Femur (tissue), 1 donor: Measurements from ENCODE around the gene RHOH.

Source experiments
- DNase-seq: peaks from one replicate; pipeline ENCODE4 v3.0.0-alpha.2; 2017

RHOH gene

DNA sequence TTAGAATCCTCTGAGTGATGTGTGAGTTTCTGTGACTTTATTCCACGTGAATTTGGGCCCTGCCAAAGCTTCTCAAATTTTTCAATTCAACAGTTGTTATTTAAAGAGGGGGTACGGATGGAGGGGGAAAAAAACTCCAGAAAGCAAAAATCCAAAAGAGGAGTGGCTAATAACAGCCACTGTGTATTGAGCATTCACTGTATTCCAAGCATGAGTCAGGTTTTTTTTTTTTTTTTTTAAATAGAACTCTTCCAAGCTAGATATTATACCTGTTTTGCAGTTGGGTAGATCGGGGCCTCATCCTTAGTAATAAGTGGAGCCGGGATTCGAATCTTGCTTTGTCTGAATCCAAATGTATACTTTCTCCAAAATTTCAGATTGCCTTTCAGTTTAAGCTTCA lies 6.4 kb upstream of the RHOH start:
- no peak for DNase-seq

DNA sequence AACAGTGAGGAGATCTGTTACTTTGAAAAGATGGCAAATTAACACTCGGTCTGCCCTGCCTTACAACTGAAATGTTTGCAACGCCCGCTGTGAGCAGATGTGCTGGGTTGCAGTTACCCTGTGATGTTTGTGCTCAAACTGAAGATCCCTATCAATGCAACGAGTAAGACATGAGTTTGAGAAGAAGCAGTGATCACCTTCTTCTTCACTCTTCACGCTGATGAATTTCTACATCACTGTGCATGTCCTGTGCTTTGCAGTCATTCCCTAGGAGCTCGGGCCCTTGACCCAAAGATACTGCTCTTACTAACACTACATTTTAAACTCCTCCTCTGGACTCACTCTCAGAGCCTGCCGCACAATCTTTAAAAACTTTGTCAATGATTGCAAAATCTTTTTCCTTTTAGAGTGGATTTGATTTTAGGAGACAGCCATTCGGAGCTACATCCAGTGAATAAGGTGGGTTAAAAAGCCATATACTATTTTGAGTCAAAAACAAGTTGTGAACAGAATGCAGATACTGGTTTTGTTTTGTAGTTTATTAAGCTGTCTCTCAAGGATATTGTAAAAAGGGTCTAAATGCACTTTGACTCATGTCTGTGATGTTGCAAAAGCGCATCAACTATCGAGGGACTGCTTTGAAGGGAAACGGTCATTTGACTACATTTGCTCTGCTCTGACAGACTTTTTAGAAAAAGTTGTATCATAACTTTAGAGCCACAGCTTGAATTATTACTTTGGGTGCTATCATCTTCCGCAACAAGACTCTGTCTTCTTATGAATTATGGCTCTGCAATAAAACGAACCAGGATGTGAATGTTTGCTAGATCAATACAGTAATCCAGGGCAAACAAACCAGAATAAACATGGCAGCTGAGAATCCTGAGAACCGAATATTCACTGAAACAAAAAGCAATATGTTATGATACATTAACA lies 5.7 kb upstream of the RHOH start:
- no peak for DNase-seq

DNA sequence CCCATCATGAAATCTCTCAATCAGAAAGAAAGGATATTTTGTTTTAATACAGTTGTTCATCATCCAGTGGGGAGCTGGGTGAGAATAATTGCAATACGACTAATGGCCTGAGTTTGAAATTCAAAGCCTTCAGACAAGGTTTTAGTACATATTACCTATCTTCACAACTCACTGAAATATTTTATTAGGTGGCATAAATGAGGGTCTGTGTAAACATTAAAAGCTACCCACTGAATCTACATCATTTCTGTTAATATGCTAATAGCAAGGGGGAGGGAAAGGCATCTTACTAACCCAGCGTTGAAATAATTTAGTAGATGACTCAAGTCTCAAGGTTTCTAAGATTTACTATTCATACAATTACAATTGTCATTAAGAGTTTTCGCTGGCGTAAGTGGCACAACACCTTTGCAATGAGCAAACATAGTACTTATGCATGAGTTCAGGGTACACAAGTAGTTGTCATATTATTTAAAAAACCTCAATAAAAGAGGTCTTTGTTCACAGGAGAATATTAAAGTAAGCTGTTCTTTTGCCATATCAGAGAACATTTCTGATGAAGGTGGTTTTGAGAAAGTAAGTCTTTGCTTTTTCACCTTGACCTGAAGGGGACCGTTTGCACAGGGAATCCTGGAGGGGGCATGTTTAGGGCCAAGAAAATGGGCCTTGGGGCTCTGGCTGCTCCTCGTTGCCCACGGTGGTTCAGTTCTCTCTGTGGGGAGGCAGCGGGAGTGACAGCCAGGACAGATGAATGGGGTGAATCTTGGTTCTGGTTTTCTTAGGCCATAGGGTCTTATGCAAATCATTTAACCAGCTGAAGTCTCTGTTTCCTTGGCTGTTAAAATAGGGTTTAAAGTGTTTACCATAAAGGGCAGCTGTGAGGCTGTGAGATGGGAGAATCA lies 4.5 kb upstream of the RHOH start:
- DNase-seq = no peak

DNA sequence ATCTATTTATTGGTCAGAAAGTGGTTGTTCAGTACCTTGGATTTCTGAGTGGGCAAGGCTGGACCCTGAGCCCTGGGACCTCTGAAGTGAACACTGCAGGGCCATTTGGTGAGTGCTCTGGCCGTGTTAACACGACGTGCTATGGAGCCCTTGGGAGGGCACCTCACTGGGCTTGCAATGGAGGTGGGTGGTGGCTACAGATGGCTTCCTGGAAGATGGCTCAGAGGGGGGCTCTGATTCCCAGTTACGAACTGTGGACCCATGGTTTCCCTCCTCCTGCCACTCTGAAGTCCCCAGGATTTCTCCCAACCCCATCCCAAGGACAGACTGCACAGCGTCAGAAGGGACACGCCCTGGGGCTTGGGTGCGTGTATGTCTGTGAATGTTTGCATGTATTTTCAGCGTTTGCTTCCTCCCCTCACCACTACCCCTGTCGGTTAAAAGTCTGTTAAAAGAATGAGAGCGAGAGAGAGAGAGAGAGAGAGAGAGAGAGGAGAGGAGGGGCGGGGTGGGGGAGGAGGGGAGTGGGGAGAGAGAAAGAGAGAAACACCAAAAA lies 3.7 kb upstream of the RHOH start:
- DNase-seq = no peak

DNA sequence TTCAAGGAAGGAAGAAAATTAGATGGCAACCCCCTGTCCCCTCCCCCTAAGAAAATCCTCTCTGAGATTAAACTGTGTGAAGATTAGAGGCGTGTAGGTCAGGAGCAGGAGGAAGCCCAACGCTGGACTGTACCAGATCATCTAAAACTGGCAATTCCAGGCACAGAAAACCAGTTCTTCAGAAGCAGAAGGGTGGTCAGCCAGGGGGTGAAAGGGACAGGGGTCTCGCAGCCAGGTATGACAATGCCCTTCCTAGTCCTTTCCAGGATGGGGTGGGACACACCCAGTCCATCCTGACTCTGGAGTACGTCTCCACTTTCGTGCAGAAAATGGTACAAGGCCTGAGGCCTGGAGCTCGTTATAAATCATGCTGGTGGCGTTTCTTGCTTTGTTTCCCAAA lies 3.3 kb upstream of the RHOH start:
- no peak for DNase-seq

DNA sequence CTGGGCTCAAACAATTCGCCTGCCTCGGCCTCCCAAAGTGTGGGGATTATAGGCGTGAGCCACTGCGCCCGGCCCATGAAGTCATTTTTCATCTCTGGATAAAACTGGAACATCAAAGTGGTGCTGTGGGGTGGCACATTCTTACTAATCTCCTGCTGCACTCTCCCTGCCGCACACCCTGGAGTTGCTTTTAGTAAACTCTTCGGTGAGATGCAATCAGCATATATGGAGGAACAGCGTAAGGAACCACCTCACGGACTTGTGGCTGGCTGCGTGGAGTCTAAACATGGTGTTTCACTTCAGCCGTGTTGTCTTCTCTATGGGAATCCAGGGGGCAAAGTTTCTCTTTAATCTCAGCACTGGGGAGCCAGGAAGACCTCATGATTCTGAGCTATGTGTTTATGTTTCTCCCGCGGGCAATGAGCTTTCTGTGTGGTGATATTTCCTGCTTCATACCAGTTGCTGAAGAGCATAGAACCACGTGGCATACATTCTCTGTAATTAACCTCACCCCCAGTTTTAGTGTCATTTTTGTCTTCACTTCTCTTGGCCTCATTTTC lies 2.1 kb upstream of the RHOH start:
- no peak for DNase-seq

DNA sequence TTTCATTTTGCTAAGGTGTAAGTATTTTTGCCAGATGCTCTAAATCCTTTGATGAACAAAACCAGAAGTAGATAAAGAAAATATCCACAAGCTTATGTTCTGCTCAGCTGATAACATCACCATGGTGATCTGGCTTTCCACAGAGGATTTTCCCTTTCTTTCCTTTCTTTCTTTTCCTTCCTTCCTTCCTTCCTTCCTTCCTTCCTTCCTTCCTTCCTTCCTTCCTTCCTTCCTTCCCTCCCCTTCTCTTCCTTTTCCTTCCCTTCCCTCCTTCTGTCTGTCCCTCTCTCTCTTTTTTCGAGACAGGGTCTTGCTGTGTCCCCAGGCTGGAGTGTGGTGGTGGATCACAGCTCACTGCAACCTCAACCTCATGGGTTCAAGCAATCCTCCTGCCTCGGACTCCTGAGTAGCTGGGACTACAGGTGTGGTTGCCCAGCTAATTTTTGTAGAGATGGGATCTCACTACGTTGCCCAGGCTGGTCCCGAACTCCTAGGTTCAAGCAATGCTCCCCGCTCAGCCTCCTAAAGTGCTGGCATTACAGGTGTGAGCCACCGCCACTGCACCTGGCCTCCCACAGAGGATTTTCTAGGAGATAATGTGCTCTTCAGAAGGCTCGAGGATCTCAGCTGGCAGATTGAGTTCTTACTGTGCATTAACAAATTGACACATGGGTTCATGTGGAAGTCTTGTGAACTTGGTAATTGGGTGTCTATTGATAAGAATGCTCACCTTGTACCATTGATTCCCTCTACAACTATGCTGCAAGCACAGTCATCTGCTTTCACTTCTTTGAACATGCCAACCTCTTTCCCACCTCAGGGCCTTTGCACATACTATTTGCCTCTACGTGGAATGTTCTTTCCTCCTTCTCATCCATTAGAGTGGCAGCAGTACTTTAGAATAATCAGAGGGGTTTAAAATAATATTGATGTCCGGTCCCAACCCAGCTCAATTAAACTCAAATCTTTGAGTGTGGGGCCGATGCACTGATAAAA lies 1.4 kb upstream of the RHOH start:
- no peak for DNase-seq

DNA sequence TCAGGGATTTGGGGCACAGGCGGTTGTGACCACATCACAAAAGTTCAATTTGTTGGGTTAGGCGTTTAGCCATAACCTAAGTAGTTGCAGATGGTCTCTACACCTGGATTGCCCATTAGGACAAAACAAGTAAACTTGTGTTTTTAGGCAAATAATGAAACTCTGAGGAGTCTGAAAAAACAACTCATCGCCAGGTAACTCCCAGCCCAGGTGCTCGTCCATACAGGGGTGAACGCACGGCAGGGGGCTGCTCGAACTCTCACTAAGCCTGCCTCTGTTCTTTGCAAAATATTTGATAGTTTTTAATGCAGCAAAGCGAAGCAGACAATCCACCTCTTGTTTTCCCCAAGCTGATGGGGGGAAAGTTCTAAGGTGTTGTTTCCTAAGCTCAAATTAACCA lies 559 bp upstream of the RHOH start:
- DNase-seq = no peak

DNA sequence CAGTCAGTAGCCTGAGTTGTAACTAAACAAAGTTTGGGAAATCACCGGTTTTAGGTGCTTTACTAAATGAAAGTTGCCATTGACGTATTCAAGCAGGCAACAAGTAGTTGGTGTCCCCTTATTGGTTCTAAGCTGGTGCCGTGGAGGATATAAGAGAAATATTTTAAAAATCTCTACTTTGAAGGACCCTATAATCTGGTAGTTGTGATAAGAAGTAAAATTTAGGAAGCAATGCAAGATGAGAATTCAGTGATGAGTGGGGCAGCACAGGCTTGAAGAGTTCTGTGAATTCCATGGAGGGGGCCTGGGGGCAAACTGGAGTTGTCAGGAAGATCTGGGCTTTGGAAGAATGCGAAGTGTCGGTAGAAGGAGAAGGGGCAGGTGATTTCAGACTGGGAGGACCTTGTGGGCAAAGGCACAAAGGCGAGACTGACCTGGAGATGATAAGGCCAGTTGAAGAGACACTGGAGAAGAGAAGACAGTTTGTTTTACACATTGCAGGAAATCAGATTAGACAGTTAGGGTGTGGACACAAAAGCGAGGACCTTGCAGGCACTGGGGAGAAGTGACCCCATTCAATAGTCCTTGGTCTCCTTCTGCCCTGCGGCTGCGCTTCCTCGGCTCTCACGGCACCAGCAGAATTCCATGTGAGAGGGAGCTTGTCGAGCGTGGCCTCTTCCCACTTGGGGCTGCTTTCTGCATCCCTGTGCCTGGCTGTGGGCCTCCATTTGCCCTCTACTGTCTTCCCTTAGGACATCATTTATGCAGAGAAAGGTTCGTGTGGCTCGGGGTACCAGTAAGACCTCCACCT lies 1.3 kb downstream of the RHOH start:
- DNase-seq = no peak

DNA sequence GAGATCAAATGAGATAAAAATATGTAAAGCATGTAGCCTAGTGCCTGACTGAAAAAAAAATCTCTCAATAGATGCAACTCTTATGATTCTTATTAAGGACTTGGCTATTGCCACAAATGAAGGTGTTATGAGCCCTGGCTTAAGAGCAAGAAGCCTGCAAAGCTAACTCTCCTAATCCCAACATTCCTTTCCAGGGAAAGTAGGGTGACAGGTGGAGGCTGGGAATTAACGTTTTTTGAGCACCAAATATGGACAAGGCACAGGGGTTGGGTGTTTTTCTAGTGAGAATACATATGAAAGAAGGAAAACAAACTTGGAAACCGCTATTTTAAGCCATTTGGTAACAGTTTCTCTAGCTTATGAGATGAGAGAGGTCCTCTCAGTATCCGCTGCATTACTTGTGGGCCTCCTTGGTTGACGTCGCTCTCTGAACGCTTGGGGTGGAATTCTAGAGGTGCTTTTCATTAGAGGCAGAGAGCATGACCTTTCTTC lies 2.4 kb downstream of the RHOH start:
- no peak for DNase-seq

DNA sequence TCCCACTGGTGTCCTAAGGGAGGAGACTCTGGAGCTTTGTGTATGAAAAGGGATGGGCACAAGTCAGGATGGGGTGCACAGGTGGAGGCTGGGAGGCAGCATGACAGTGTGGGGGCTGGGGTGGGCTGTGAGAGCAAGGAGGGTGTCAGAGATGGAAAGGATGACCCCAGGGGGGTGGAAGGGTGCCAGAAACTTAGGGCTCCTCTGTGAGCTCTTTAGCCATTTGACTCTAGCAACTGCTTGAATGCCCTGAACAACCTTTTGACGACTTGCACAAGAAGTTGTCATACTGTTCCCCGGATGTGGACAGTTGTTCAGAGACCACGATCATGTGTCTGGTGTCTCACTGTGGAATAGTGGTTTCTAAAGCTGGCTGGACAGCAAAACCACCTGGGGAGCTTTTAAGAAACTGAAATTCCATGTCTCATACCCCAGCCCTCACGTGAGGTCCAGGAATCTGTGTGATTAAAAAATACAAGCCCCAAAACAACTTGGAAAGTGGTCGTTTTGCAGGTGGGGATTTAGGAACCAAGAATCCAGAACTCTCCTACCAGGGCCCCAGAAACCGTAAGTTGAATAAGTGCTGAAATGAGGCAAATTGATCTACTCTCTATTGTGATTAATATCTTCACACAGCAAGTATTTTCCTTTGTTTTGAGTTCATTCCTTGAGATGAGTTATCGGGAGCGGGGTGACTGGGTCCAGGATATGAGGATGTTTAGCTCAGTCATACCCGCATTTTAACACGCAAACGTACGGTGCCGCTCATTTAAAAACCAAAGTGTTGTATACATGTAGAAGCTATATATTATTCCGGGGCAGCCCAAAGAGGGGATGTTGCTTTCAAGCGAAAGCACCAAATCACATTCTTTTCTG lies 3.4 kb downstream of the RHOH start:
- peak; percentile 36 for DNase-seq

DNA sequence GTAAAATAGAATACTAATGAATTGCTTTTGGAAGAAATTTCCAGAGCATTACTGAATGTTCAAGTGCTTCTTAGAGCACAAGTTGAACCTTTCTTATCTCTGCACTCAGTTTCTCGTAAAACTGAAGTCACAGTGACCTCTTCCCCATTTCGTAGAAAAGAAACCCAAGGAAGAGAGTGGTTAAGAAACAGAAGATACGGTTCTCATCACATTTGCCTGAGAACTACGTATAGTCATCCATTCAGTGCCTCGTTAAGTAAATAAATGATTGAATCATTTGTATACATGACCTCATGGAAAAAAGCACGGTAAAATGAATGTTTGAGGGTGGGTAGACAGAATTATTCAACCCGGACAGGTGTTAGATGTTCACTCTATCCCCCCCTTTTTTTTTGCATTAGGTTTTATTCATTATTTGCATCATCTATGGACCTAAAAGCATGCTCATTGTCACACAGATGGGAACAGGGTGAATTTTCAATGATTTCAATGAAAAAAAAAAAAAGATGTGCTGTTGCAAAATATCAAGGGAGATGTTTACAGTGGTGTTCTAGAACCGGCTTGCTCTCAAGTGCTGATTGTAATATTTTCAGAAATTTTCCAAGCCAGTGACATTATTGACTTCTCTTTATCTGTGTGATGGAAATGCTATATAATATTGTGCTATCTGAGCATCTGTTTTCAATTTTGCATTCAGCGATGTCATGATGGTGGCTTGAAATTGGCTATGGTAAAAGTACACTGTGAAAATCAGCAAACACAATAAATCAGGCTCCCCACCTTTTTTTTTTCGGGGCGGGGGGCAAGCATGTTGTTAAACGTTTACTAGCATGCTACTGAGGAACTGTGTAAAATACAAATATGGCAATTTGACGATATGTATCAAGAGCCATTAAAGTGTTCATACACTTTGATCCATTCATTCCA lies 4.3 kb downstream of the RHOH start:
- DNase-seq = no peak

DNA sequence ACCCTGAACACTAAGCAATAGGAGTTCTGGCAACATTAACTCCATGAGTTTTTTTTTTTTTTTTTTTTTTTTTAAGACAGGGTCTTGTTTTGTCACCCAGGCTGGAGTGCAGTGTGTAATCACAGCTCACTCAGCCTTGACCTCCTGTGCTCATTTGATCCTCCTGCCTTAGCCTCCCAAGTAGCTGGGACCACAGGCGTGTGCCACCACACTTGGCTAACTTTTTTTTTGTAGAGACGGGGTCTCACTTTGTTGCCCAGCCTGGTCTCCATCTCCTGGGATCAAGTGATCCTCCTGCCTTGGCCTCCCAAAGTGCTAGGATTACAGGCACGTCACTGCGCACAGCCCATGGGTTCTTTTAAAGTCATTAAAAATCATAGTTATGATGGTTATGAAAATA lies 5.1 kb downstream of the RHOH start:
- no peak for DNase-seq

DNA sequence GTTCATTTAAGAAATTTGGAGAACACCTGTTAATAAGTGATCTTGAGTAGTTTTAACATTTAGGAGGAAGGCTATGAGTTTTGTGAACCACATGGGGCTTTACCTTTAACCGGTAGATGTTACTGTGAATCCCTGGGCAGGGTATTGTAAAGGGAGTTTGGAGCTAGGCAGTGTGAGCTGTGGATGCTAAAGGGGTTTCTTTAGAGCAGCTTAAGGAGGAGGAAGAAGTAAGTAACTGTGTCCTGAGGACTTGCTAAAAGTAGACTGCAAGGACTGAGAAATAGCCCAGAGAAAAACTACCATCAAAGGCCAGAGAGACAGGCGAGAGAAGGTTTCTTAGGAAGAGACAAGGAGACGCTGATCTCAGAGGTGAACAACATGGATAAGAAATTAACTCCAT lies 5.6 kb downstream of the RHOH start:
- no peak for DNase-seq

DNA sequence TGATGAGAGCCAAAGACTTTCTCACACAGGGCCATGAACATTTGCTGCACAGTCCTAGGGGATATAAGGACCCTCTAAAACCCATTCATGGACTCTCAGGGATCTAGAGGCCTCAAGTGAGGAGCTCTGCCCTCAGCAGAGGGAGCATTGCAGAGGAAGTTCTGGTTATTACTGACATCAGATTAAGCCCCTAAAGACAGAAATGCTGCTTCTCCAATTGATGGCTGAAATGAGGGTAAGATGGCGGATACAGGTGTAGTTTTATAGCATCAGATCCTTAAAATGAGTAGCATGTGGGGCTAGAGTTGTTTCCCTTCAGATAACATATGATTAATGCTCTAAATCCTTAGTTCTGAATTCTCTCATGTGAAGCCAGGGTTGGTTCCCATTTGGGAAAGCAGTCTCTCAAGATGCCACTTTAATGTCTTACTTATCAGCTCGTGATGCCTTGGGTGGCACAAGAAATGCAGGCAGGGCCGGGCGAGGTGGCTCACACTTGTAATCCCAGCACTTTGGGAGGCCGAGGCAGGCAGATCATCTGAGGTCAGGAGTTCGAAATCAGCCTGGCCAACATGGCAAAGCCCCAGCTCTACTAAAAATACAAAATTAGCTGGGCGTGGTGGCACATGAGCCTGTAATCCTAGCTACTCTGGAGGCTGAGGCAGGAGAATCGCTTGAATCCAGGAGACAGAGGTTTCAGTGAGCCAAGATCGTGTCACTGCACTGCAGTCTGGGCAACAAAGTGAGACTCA lies 7.9 kb downstream of the RHOH start:
- DNase-seq = no peak

DNA sequence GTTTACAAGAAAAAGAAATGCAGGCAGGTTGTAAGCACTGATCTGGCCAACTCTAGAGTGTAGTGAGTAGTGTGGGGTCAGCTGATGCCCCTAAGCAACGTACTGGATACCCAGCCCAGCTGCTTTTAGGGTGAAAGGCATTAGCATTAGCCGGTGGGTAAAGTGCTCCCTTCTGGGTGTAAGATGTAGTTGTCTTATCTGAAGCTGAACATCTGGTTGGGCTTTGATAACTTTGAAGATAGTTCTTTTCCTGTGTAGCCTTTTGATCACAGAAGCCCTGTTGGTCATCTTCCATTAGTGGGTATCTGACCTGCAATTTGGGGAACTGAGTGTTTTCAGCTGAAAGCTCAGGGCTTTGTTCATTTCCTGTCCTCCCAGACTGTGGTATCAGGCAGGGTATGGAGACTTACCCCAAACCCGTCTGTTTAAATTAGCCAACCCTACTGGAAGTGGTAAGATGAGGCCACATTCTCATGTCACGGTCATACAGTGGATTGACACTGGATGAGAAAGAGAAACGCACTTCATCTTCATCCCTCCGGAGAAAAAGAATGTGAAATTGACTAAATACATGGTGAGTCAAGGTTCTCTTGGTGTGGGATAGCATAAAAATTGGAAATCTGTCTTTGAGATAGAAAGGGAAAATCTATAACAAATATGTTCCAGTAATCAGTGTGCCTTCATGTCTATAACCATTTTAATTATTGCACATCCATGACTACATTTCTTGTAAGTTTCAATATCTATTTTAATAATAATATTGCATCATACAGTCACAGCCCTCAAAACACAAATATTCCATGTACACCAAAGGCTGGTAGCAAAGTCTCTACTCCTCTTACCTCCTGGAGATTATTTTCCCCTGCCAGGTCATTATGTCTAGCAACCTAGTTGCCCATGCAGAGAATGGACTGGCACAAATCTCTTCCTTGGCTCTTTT lies 8.7 kb downstream of the RHOH start:
- DNase-seq = peak; percentile 22

DNA sequence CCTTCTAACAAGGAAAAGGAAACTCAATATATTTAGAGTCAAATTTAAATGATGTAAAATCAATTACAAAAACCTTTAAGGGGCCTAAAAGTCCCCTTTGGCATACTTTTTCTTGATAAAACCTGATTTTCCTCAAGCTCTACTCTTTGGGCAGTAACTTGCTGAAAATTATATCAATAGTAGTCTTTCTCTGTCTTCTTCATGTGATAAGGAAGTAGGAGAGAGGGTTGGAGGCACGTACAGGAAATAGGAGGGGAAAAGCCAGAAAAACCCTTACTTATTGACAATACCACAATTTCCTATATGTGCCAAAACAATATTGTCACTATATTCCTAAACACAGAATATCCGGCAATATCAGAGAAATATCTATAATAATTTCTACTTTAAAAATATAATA lies 9.6 kb downstream of the RHOH start:
- no peak for DNase-seq
